Endothelial cell of umbilical vein (primary cell): ENCODE data around the gene PPP1R16B. TPM values are rescaled to one million over a fixed set of nuclear protein-coding genes. Genes with fewer than 3 reads are reported as not detected.

Experiments used
- BruUV-seq: library from RNA; stranded (reverse); fragments of 400-500 nt; replicated peaks from 2 replicates; lab custom pipeline; 2021; lab: Mats Ljungman, UMichigan
- CTCF ChIA-PET: fragments of 300-600, 350-600 bp; sonication (Branson Sonifier 250); formaldehyde crosslinking; loops from one replicate; lab custom pipeline; 2021; ENCODE audit warnings: antibody characterized with exemption, inconsistent platforms; lab: Charles Lee
- POLR2A ChIA-PET: fragments of 300-600, 350-600 bp; sonication (Branson Sonifier 250); formaldehyde crosslinking; loops from one replicate; lab custom pipeline; 2021; ENCODE audit warnings: antibody characterized with exemption, inconsistent platforms; lab: Charles Lee
- DNase-seq: peaks from one replicate; pipeline ENCODE4 v3.0.0-alpha.2; 2011; ENCODE audit warnings: low read depth, low spot score
- FAIRE-seq: peaks from 2 replicates; lab custom pipeline; 2011; peaks lifted over from hg19 to GRCh38; lab: Jason Lieb, UNC
- H2AFZ ChIP-seq: 2 replicates; pipeline ENCODE4 v1.6.0; 2012; ENCODE audit warnings: low read depth, low read length, control low read depth, inconsistent platforms
- H3K27ac ChIP-seq: 2 replicates; pipeline ENCODE4 v1.5.1; 2011; ENCODE audit warnings: low read depth, mild to moderate bottlenecking, control low read depth, low read length, moderate library complexity; ENCODE audit not compliant: insufficient read depth
- H3K27me3 ChIP-seq, 2 experiments: 2 replicates each; pipeline versions ENCODE4 v1.6.0 to v1.6.1; 2011; ENCODE audit warnings: low read length in 2 of 2, mixed read lengths in 1 of 2; ENCODE audit not compliant: control insufficient read depth in 2 of 2, insufficient read depth in 2 of 2
- H3K36me3 ChIP-seq, 2 experiments: 2 replicates in 1 of 2; 3 replicates in 1 of 2; pipeline ENCODE4 v1.5.1; 2011; ENCODE audit warnings: low read length in 2 of 2, mild to moderate bottlenecking in 1 of 2, moderate library complexity in 1 of 2; ENCODE audit not compliant: control insufficient read depth in 2 of 2, insufficient read depth in 2 of 2; ENCODE audit errors: extremely low read depth in 1 of 2
- H3K4me1 ChIP-seq: 3 replicates; pipeline ENCODE4 v1.5.1; 2011; ENCODE audit warnings: mild to moderate bottlenecking, low read length; ENCODE audit not compliant: control insufficient read depth, insufficient read depth; ENCODE audit errors: extremely low read depth
- H3K4me2 ChIP-seq: 2 replicates; pipeline ENCODE4 v1.6.1; 2011; ENCODE audit warnings: low read length, control low read depth, mixed read lengths; ENCODE audit not compliant: insufficient read depth
- H3K4me3 ChIP-seq, 3 experiments: fragments of 200-600 bp in 1 of 3; sonication (generic), shearing (Covaris generic) in 1 of 3; replicated peaks in 1 of 3; 2 replicates each; pipeline ENCODE4 v1.5.1; 2011 to 2016; ENCODE audit warnings: control low read depth in 3 of 3, low read length in 3 of 3, mild to moderate bottlenecking in 2 of 3, inconsistent platforms in 1 of 3, low read depth in 1 of 3, moderate library complexity in 1 of 3; ENCODE audit not compliant: insufficient read depth in 1 of 3
- H3K79me2 ChIP-seq: 2 replicates; pipeline ENCODE4 v1.6.0; 2012; ENCODE audit warnings: low read length, inconsistent platforms; ENCODE audit not compliant: control insufficient read depth, insufficient read depth
- H3K9ac ChIP-seq: replicated peaks from 2 replicates; pipeline ENCODE3; 2011; ENCODE audit warnings: low read length, control low read depth; ENCODE audit not compliant: insufficient read depth; ENCODE audit errors: extremely low read depth
- H3K9me1 ChIP-seq: replicated peaks from 3 replicates; pipeline ENCODE4 v1.6.0; 2011; ENCODE audit warnings: mild to moderate bottlenecking, low read length; ENCODE audit not compliant: control insufficient read depth, insufficient read depth; ENCODE audit errors: extremely low read depth
- H3K9me3 ChIP-seq: replicated peaks from 2 replicates; pipeline ENCODE4 v1.5.1; 2012; ENCODE audit warnings: low read length, inconsistent platforms; ENCODE audit not compliant: control insufficient read depth, insufficient read depth
- H4K20me1 ChIP-seq: replicated peaks from 2 replicates; pipeline ENCODE3; 2011; ENCODE audit warnings: mild to moderate bottlenecking, low read length; ENCODE audit not compliant: control insufficient read depth, insufficient read depth; ENCODE audit errors: extremely low read depth
- CTCF ChIP-seq, 2 donors: IDR thresholded peaks; 1 replicate in 1 of 2; 2 replicates in 1 of 2; pipeline ENCODE4 v1.5.1; 2011; ENCODE audit warnings: low read length in 2 of 2, mild to moderate bottlenecking in 2 of 2, moderate library complexity in 2 of 2, control low read depth in 1 of 2, inconsistent platforms in 1 of 2, low read depth in 1 of 2; ENCODE audit not compliant: insufficient read depth in 1 of 2; ENCODE audit errors: extremely low read depth in 1 of 2
- EZH2 ChIP-seq: IDR thresholded peaks from 2 replicates; pipeline ENCODE4 v1.6.1; 2012; ENCODE audit warnings: borderline replicate concordance, low read depth, mild to moderate bottlenecking, moderate library complexity, low read length, inconsistent platforms; ENCODE audit not compliant: severe bottlenecking
- FOS ChIP-seq: IDR thresholded peaks from 2 replicates; pipeline ENCODE4 v1.6.1; 2011; ENCODE audit warnings: mild to moderate bottlenecking, low read length, moderate library complexity, borderline replicate concordance; ENCODE audit not compliant: insufficient read depth
- MAX ChIP-seq: IDR thresholded peaks from 2 replicates; pipeline ENCODE4 v1.6.1; 2011; ENCODE audit not compliant: insufficient read depth, insufficient read length
- POLR2AphosphoS5 ChIP-seq: IDR thresholded peaks from 2 replicates; pipeline ENCODE4 v1.6.1; 2012; ENCODE audit warnings: low read depth, mild to moderate bottlenecking, control low read depth, low read length, moderate library complexity; ENCODE audit not compliant: insufficient read depth
- dilution Hi-C: fragments of 300-500 bp; cut with MboI; formaldehyde crosslinking; loops from one replicate; pipeline ENCODE4 v1.15.0; 2019; ENCODE audit warnings: low sequenced_read_pairs; ENCODE audit not compliant: extremely low pct_ligation_motif_present
- intact Hi-C: fragments of 100-400 bp; cut with micrococcal nuclease; formaldehyde crosslinking; loops from one replicate; pipeline ENCODE4 v1.10.0; 2022
- polyA plus RNA-seq, 4 experiments: library from polyadenylated mRNA; depleted of rRNA in 3 of 4; stranded (reverse) in 3 of 4; unstranded in 1 of 4; fragments of >200 nt; gene quantifications; 2 replicates each; pipeline versions ENCODE4 v1.2.1 to v1.2.3, GENCODE V29; 2011 to 2012; ENCODE audit warnings: missing spikeins in 1 of 4
- total RNA-seq: library from RNA; stranded (reverse); gene quantifications from 2 replicates; pipeline ENCODE4 v1.2.3, GENCODE V29; 2021

The PPP1R16B gene
- total and polyA plus RNA-seq, 2 donors (not counting 3 experiments of a cell fraction or from before 2014, with no cell fraction given), result 34.7 to 68.1 TPM

DNA sequence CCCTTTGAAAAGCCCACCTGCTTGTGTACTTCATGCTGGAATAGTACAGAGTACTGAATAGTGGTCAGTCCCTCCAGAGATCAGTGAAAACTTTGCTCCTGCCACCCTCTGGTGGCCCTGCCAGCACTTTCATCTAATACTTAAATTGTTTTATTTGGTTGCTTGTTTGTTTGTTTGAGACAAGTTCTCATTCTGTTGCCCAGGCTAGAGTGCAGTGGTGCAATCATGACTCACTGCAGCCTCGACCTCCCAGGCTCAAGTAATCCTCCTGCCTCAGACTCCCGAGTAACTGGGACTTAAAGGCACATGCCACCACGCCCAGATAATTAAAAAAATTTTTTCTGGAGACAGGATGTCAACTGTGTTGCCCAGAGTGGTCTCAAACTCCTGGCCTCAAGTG lies 129.8 kb downstream of the PPP1R16B start:
- Histone ChIP-seq H2AFZ (no peak overlapping the region), H3K79me2 (peaks cover 100% of the 10 kb centered on the region), H3K36me3 (no peaks in the 10 kb centered on the region), H3K9ac (no peak overlapping the region), H4K20me1 (no peaks in the 10 kb centered on the region), H3K4me1 (peaks cover 25% of the 10 kb centered on the region), H3K27me3 (no peaks in the 10 kb centered on the region), H3K4me2 (no peak overlapping the region), H3K4me3 (no peak overlapping the region), H3K27ac (no peak overlapping the region), H3K9me3 (no peaks in the 10 kb centered on the region), H3K9me1 (no peaks in the 10 kb centered on the region)
- BruUV-seq, result no TSS peak
- intact Hi-C loops, result loop anchor here (1.0 kb wide), 3 partner anchors 9 to 286 kb away; partner anchors contain the start of gene FAM83D
- dilution Hi-C loops, result no loop called here
- TF ChIP-seq POLR2AphosphoS5, result no peak
- TF ChIP-seq CTCF (IDR thresholded peaks at IDR 0.05; ENCODE audit: extremely low read depth in 1 of 2, insufficient read depth in 1 of 2, low read depth in 1 of 2, low read length in 2 of 2), result peak; percentile 23 to 37
- TF ChIP-seq MAX, result no peak
- no peak for TF ChIP-seq FOS
- POLR2A ChIA-PET, result no interaction called here
- FAIRE-seq (no peak), DNase-seq (peak; percentile 63)
- CTCF ChIA-PET, result no interaction called here

GRCh38 chr20:38935967-38936407 lies 130.5 kb downstream of the PPP1R16B start:
- CTCF ChIA-PET, result interaction anchor here (0.7 to 1.7 kb wide), 4 partner anchors 8 to 112 kb away, joined by 3 to 9 read pairs (median 6); partner anchors contain the start of genes DHX35 and FAM83D
- Histone ChIP-seq H3K36me3 (no peaks in the 10 kb centered on the region), H2AFZ (no peak overlapping the region), H3K79me2 (peaks cover 100% of the 10 kb centered on the region), H3K4me2 (no peak overlapping the region), H4K20me1 (no peaks in the 10 kb centered on the region), H3K9me3 (no peaks in the 10 kb centered on the region), H3K27me3 (no peaks in the 10 kb centered on the region), H3K4me3 (no peak overlapping the region), H3K9me1 (no peaks in the 10 kb centered on the region), H3K27ac (no peak overlapping the region), H3K4me1 (peaks cover 25% of the 10 kb centered on the region), H3K9ac (no peak overlapping the region)
- no TSS peak for BruUV-seq
- peak in 1 of 2 donors; percentile 9 for TF ChIP-seq CTCF (IDR thresholded peaks at IDR 0.05; ENCODE audit: extremely low read depth in 1 of 2, insufficient read depth in 1 of 2, low read depth in 1 of 2, low read length in 2 of 2)
- TF ChIP-seq EZH2, result no peak
- POLR2A ChIA-PET, result no interaction called here
- intact Hi-C loops (loop anchor here (1.0 kb wide), 3 partner anchors 10 to 287 kb away; partner anchors contain the start of gene FAM83D), dilution Hi-C loops (no loop called here)
- FAIRE-seq, result no peak
- DNase-seq, result peak; percentile 42
